ENCODE results near the gene PRKCZ.

DNA sequence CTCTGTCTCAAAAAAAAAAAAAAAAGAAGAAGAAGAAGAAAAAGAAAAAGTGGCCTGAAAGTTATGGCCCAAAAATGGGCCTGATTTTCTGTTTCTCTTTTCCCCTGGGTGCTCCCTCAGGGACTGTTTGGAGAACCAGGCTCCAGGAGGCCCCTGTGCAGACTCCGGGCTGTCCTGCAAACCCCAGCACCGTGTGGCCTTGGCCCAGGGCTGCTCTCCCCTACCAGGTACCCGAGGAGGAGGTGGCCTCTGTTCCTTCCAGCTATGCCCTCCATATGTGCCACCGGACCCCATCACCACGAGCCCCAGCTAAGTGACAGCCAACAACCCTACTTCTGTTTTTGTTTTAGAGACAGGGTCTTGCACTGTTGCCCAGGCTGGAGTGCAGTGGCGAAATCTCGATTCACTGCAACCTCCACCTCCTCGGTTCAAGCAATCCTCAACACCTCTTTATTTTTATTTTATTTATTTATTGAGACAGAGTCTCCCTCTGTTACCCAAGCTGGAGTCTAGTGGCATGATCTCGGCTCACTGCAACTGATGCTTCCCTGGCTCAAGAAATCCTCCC lies 151.9 kb downstream of the PRKCZ start:
- TF ChIP-seq POLR2A (IDR thresholded peaks at IDR 0.05), result no peak
- TF ChIP-seq CTCF (IDR thresholded peaks at IDR 0.05), result no peak

Measured in uterus (tissue), 2 donors.